D341Med (cell line): ENCODE results near the gene USP5.

Experiments used
- DNase-seq: peaks from one replicate; pipeline ENCODE4 v3.0.0; 2012; ENCODE audit warnings: low spot score

Gene USP5

GRCh38 chr12:6914947-6915788 lies 63.2 kb downstream of the USP5 start:
- peak; percentile 89 for DNase-seq

- DNase-seq = no peak
Observed at GRCh38 chr12:6915789-6916285, 63.9 kb downstream of the USP5 start.
